H9 (cell line): ENCODE data around the gene TNPO2. TPM values are rescaled to one million over a fixed set of nuclear protein-coding genes. Genes with fewer than 3 reads are reported as not detected.

Source experiments
- DNase-seq: peaks from one replicate; pipeline ENCODE4 v3.0.0-alpha.2; 2017
- H2AFZ ChIP-seq: one replicate; pipeline ENCODE4 v1.6.1; 2013; ENCODE audit warnings: mild to moderate bottlenecking, low read length, control low read depth, moderate library complexity
- H2AK5ac ChIP-seq: 2 replicates; pipeline ENCODE4 v1.6.1; 2013; ENCODE audit warnings: low read length, control low read depth, mixed read lengths; ENCODE audit not compliant: insufficient read length
- H2BK120ac ChIP-seq: one replicate; pipeline ENCODE4 v1.6.1; 2013; ENCODE audit warnings: low read depth, mild to moderate bottlenecking, low read length, control low read depth, inconsistent platforms; ENCODE audit not compliant: poor library complexity, severe bottlenecking
- H2BK12ac ChIP-seq: 2 replicates; pipeline ENCODE4 v1.6.1; 2013; ENCODE audit warnings: low read length, control low read depth, mixed read lengths, low read depth; ENCODE audit not compliant: insufficient read length
- H2BK15ac ChIP-seq: 2 replicates; pipeline ENCODE4 v1.6.1; 2013; ENCODE audit warnings: low read depth, low read length, control low read depth
- H2BK20ac ChIP-seq: one replicate; pipeline ENCODE4 v1.6.1; 2013; ENCODE audit warnings: low read depth, mild to moderate bottlenecking, low read length, control low read depth, inconsistent platforms; ENCODE audit not compliant: poor library complexity, severe bottlenecking
- H2BK5ac ChIP-seq: 2 replicates; pipeline ENCODE4 v1.6.1; 2013; ENCODE audit warnings: low read length, control low read depth, mixed read lengths; ENCODE audit not compliant: insufficient read length
- H3K14ac ChIP-seq: 2 replicates; pipeline ENCODE4 v1.6.1; 2013; ENCODE audit warnings: low read length, control low read depth; ENCODE audit not compliant: insufficient read depth
- H3K18ac ChIP-seq: 2 replicates; pipeline ENCODE4 v1.6.1; 2013; ENCODE audit warnings: low read depth, mild to moderate bottlenecking, mixed read lengths, low read length, control low read depth; ENCODE audit not compliant: insufficient read length
- H3K23ac ChIP-seq: 2 replicates; pipeline ENCODE4 v1.6.1; 2013; ENCODE audit warnings: low read length, control low read depth, mixed read lengths, low read depth; ENCODE audit not compliant: insufficient read length
- H3K23me2 ChIP-seq: 2 replicates; pipeline ENCODE4 v1.6.1; 2013; ENCODE audit warnings: low read depth, mild to moderate bottlenecking, mixed read lengths, low read length, control low read depth; ENCODE audit not compliant: insufficient read length, poor library complexity, severe bottlenecking
- H3K27ac ChIP-seq: 2 replicates; pipeline ENCODE4 v1.5.1; 2013; ENCODE audit warnings: low read length, control low read depth, mixed read lengths, low read depth; ENCODE audit not compliant: insufficient read length
- H3K27me3 ChIP-seq: 2 replicates; pipeline ENCODE4 v1.6.1; 2013; ENCODE audit warnings: low read length, control low read depth, inconsistent platforms; ENCODE audit not compliant: insufficient read depth
- H3K4ac ChIP-seq: 2 replicates; pipeline ENCODE4 v1.6.1; 2013; ENCODE audit warnings: low read depth, mild to moderate bottlenecking, control low read depth, inconsistent platforms, low read length, moderate library complexity
- H3K4me1 ChIP-seq: 2 replicates; pipeline ENCODE4 v1.6.1; 2013; ENCODE audit warnings: low read length, control low read depth, inconsistent platforms; ENCODE audit not compliant: insufficient read depth
- H3K4me2 ChIP-seq: 2 replicates; pipeline ENCODE4 v1.6.1; 2013; ENCODE audit warnings: low read length, control low read depth, mixed read lengths; ENCODE audit not compliant: insufficient read length, insufficient read depth
- H3K56ac ChIP-seq: 2 replicates; pipeline ENCODE4 v1.6.1; 2013; ENCODE audit warnings: low read depth, mild to moderate bottlenecking, mixed read lengths, low read length, control low read depth; ENCODE audit not compliant: insufficient read length
- H3K79me1 ChIP-seq: 2 replicates; pipeline ENCODE4 v1.6.1; 2013; ENCODE audit warnings: low read depth, mild to moderate bottlenecking, moderate library complexity, low read length, control low read depth, inconsistent platforms; ENCODE audit not compliant: insufficient read depth, poor library complexity, severe bottlenecking
- H3K79me2 ChIP-seq: 2 replicates; pipeline ENCODE4 v1.6.1; 2013; ENCODE audit warnings: low read length, control low read depth, inconsistent platforms; ENCODE audit not compliant: insufficient read depth
- H3K9ac ChIP-seq: 2 replicates; pipeline ENCODE4 v1.6.1; 2013; ENCODE audit warnings: low read length, control low read depth, mixed read lengths; ENCODE audit not compliant: insufficient read length; ENCODE audit errors: extremely low read depth
- H3K9me3 ChIP-seq: one replicate; pipeline ENCODE4 v1.6.1; 2013; ENCODE audit warnings: low read depth, low read length, inconsistent platforms; ENCODE audit not compliant: control insufficient read depth
- H3T11ph ChIP-seq: one replicate; pipeline ENCODE4 v1.6.1; 2013; ENCODE audit warnings: mild to moderate bottlenecking, low read length, control low read depth, inconsistent platforms
- H4K20me1 ChIP-seq: one replicate; pipeline ENCODE4 v1.6.1; 2013; ENCODE audit not compliant: control insufficient read depth, insufficient read length, insufficient read depth
- H4K5ac ChIP-seq: 2 replicates; pipeline ENCODE4 v1.6.1; 2013; ENCODE audit warnings: low read depth, mild to moderate bottlenecking, mixed read lengths, low read length, control low read depth; ENCODE audit not compliant: insufficient read length
- H4K8ac ChIP-seq: replicated peaks from 2 replicates; pipeline ENCODE4 v1.6.1; 2013; ENCODE audit warnings: low read length, control low read depth, mixed read lengths, low read depth; ENCODE audit not compliant: insufficient read length
- H4K91ac ChIP-seq: 2 replicates; pipeline ENCODE4 v1.6.1; 2013; ENCODE audit warnings: low read depth, mild to moderate bottlenecking, moderate library complexity, mixed read lengths, low read length, control low read depth; ENCODE audit not compliant: insufficient read length
- H3K27ac Mint-ChIP-seq, 3 experiments: 2 replicates in 2 of 3; 3 replicates in 1 of 3; pipeline ENCODE4 v1.8.0; 2020 to 2021; ENCODE audit warnings: mixed read lengths in 3 of 3, mild to moderate bottlenecking in 1 of 3, moderate library complexity in 1 of 3
- H3K27me3 Mint-ChIP-seq: 2 replicates; pipeline ENCODE4 v1.8.0; 2021; ENCODE audit warnings: low read depth, mild to moderate bottlenecking, moderate library complexity, mixed read lengths
- H3K36me3 Mint-ChIP-seq, 3 experiments: 2 replicates in 2 of 3; 3 replicates in 1 of 3; pipeline ENCODE4 v1.8.0; 2020 to 2021; ENCODE audit warnings: low read depth in 3 of 3, mixed read lengths in 3 of 3; ENCODE audit not compliant: insufficient read depth in 1 of 3
- H3K4me1 Mint-ChIP-seq, 2 experiments: 2 replicates each; pipeline ENCODE4 v1.8.0; 2020; ENCODE audit warnings: mixed read lengths in 2 of 2
- H3K4me3 Mint-ChIP-seq, 2 experiments: 2 replicates in 1 of 2; 3 replicates in 1 of 2; pipeline ENCODE4 v1.8.0; 2020 to 2021; ENCODE audit warnings: mild to moderate bottlenecking in 2 of 2, mixed read lengths in 2 of 2, moderate library complexity in 1 of 2
- H3K9me3 Mint-ChIP-seq, 2 experiments: 2 replicates in 1 of 2; 3 replicates in 1 of 2; pipeline ENCODE4 v1.8.0; 2020; ENCODE audit warnings: mild to moderate bottlenecking in 2 of 2, mixed read lengths in 2 of 2, moderate library complexity in 1 of 2
- CTCF ChIP-seq: fragments of 200-600 bp; sonication (generic); conservative IDR thresholded peaks from 3 replicates; pipeline ENCODE4 v1.8.0; 2021; ENCODE audit warnings: antibody characterized with exemption, mild to moderate bottlenecking
- WGBS: extraction: QIAGEN DNeasy Blood & Tissue Kit; methylation state at CpG from one replicate; pipeline ENCODE4 v1.1.7; 2013; ENCODE audit warnings: missing lambda C conversion rate, low lambda C conversion rate, mixed read lengths; ENCODE audit not compliant: insufficient read length; ENCODE audit errors: extremely low coverage; 5-methylcytosine and 5-hydroxymethylcytosine counted together
- total RNA-seq: library from RNA; stranded (reverse); gene quantifications from 2 replicates; pipeline ENCODE4 v1.2.1, GENCODE V29; 2021

The TNPO2 gene
- total RNA-seq, 1 experiment from 2014 or later: 159 TPM

- H3K4me3 Mint-ChIP-seq: no peak overlapping the region
- H3K79me1 ChIP-seq: no peaks in the 10 kb centered on the region
- no peak overlapping the region for H2AFZ ChIP-seq
- H2BK5ac ChIP-seq: no peak overlapping the region
- no peak overlapping the region for H4K5ac ChIP-seq
- DNase-seq: no peak
- H3K9me3 Mint-ChIP-seq: peaks cover 0 to 5% of the 10 kb centered on the region in 2 experiments; a peak in 3 of 5 replicates
- H3K4me1 ChIP-seq: no peaks in the 10 kb centered on the region
- no peak overlapping the region for H3K14ac ChIP-seq
- H3K56ac ChIP-seq: no peak overlapping the region
- H2BK12ac ChIP-seq: no peak overlapping the region
- no peaks in the 10 kb centered on the region for H3K9me3 ChIP-seq
- H3K9ac ChIP-seq: no peak overlapping the region
- H3K4ac ChIP-seq: no peak overlapping the region
- H3K4me2 ChIP-seq: no peak overlapping the region
- H4K20me1 ChIP-seq: no peaks in the 10 kb centered on the region
- no CpG with 5 or more reads among the region's 10 CpGs for WGBS
- peaks cover 0 to 2% of the 10 kb centered on the region in 2 experiments; a peak in 1 of 4 replicates for H3K4me1 Mint-ChIP-seq
- H3K27ac Mint-ChIP-seq: no peak overlapping the region
- H3K79me2 ChIP-seq: no peaks in the 10 kb centered on the region
- no peak for TF ChIP-seq CTCF
- H3K23ac ChIP-seq: no peak overlapping the region
- no peak overlapping the region for H2BK120ac ChIP-seq
- no peak overlapping the region for H3T11ph ChIP-seq
- H3K27me3 ChIP-seq: no peaks in the 10 kb centered on the region
- no peak overlapping the region for H3K27ac ChIP-seq
- peaks cover 2% of the 10 kb centered on the region; the same call in 1 of the 2 replicates for H3K27me3 Mint-ChIP-seq
- no peak overlapping the region for H4K8ac ChIP-seq
- no peak overlapping the region for H3K18ac ChIP-seq
- H3K23me2 ChIP-seq: no peaks in the 10 kb centered on the region
- no peak overlapping the region for H4K91ac ChIP-seq
- H2BK15ac ChIP-seq: no peak overlapping the region
- H2AK5ac ChIP-seq: no peak overlapping the region
- no peak overlapping the region for H2BK20ac ChIP-seq
- H3K36me3 Mint-ChIP-seq: peaks cover 8 to 21% (median 20%) of the 10 kb centered on the region in 3 experiments
Measured at GRCh38 chr19:12649941-12650340, 73.8 kb downstream of the TNPO2 start.

Other genes with a start within 250 kb of the TNPO2 start
- 2.1 and 3.8 TPM in 2 replicates for gene ZNF709, start 239.1 kb downstream of the TNPO2 start, total RNA-seq
- 9.4 and 11.3 TPM in 2 replicates for gene ZNF564, start 172.4 kb downstream of the TNPO2 start, total RNA-seq
- gene ZNF490, start 113.1 kb downstream of the TNPO2 start, total RNA-seq: 9.7 and 10.1 TPM in 2 replicates
- gene ZNF791, start 113.0 kb downstream of the TNPO2 start, total RNA-seq: 20.2 and 22.8 TPM in 2 replicates
- 89.2 and 93.5 TPM in 2 replicates for gene MAN2B1, start 57.2 kb downstream of the TNPO2 start, total RNA-seq
- gene WDR83, start 57.1 kb downstream of the TNPO2 start, total RNA-seq: 19.2 and 21.0 TPM in 2 replicates
- gene DHPS, start 42.1 kb downstream of the TNPO2 start, total RNA-seq: 82.9 and 94.9 TPM in 2 replicates
- not detected in 2 replicates for gene GNG14, start 35.9 kb downstream of the TNPO2 start, total RNA-seq
- 10.8 and 11.7 TPM in 2 replicates for gene FBXW9, start 27.3 kb downstream of the TNPO2 start, total RNA-seq
- gene TRIR, start 10.8 kb upstream of the TNPO2 start, total RNA-seq: 154 and 161 TPM in 2 replicates
- 81.3 and 81.6 TPM in 2 replicates for gene GET3, start 13.6 kb upstream of the TNPO2 start, total RNA-seq
- 1.6 and 2.0 TPM in 2 replicates for gene BEST2, start 27.9 kb upstream of the TNPO2 start, total RNA-seq
- gene HOOK2, start 51.6 kb upstream of the TNPO2 start, total RNA-seq: 56.8 and 64.7 TPM in 2 replicates
- gene JUNB, start 67.6 kb upstream of the TNPO2 start, total RNA-seq: 15.9 and 18.0 TPM in 2 replicates
- gene PRDX2, start 77.9 kb upstream of the TNPO2 start, total RNA-seq: 468 and 485 TPM in 2 replicates
- 45.8 and 48.1 TPM in 2 replicates for gene THSD8, start 78.1 kb upstream of the TNPO2 start, total RNA-seq
- 79.5 and 86.0 TPM in 2 replicates for gene RNASEH2A, start 82.7 kb upstream of the TNPO2 start, total RNA-seq
- gene RTBDN, start 110.6 kb upstream of the TNPO2 start, total RNA-seq: 5.6 and 6.4 TPM in 2 replicates
- 11.8 and 15.1 TPM in 2 replicates for gene MAST1, start 114.6 kb upstream of the TNPO2 start, total RNA-seq
- 23.8 and 26.0 TPM in 2 replicates for gene DNASE2, start 157.5 kb upstream of the TNPO2 start, total RNA-seq
- gene KLF1, start 163.3 kb upstream of the TNPO2 start, total RNA-seq: 0.37 and 0.53 TPM in 2 replicates
- 53.2 and 54.4 TPM in 2 replicates for gene GCDH, start 167.2 kb upstream of the TNPO2 start, total RNA-seq
- gene SYCE2, start 195.4 kb upstream of the TNPO2 start, total RNA-seq: 1.4 and 1.9 TPM in 2 replicates
- 108 and 110 TPM in 2 replicates for gene FARSA, start 209.8 kb upstream of the TNPO2 start, total RNA-seq
- 887 and 938 TPM in 2 replicates for gene CALR, start 214.7 kb upstream of the TNPO2 start, total RNA-seq
- gene RAD23A, start 221.9 kb upstream of the TNPO2 start, total RNA-seq: 62.2 and 67.0 TPM in 2 replicates
- 44.5 and 45.6 TPM in 2 replicates for gene GADD45GIP1, start 233.3 kb upstream of the TNPO2 start, total RNA-seq
- gene DAND5, start 245.6 kb upstream of the TNPO2 start, total RNA-seq: 0.11 and 0.13 TPM in 2 replicates